Measurements from ENCODE around the gene CKAP2L. TPM values are rescaled to one million over a fixed set of nuclear protein-coding genes. Genes with fewer than 3 reads are reported as not detected.

Gene CKAP2L, protein sequence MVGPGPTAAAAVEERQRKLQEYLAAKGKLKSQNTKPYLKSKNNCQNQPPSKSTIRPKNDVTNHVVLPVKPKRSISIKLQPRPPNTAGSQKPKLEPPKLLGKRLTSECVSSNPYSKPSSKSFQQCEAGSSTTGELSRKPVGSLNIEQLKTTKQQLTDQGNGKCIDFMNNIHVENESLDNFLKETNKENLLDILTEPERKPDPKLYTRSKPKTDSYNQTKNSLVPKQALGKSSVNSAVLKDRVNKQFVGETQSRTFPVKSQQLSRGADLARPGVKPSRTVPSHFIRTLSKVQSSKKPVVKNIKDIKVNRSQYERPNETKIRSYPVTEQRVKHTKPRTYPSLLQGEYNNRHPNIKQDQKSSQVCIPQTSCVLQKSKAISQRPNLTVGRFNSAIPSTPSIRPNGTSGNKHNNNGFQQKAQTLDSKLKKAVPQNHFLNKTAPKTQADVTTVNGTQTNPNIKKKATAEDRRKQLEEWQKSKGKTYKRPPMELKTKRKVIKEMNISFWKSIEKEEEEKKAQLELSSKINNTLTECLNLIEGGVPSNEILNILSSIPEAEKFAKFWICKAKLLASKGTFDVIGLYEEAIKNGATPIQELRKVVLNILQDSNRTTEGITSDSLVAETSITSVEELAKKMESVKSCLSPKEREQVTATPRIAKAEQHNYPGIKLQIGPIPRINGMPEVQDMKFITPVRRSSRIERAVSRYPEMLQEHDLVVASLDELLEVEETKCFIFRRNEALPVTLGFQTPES
- polyA plus RNA-seq (2012; ENCODE audit: missing spikeins), result 13.2 TPM

DNA sequence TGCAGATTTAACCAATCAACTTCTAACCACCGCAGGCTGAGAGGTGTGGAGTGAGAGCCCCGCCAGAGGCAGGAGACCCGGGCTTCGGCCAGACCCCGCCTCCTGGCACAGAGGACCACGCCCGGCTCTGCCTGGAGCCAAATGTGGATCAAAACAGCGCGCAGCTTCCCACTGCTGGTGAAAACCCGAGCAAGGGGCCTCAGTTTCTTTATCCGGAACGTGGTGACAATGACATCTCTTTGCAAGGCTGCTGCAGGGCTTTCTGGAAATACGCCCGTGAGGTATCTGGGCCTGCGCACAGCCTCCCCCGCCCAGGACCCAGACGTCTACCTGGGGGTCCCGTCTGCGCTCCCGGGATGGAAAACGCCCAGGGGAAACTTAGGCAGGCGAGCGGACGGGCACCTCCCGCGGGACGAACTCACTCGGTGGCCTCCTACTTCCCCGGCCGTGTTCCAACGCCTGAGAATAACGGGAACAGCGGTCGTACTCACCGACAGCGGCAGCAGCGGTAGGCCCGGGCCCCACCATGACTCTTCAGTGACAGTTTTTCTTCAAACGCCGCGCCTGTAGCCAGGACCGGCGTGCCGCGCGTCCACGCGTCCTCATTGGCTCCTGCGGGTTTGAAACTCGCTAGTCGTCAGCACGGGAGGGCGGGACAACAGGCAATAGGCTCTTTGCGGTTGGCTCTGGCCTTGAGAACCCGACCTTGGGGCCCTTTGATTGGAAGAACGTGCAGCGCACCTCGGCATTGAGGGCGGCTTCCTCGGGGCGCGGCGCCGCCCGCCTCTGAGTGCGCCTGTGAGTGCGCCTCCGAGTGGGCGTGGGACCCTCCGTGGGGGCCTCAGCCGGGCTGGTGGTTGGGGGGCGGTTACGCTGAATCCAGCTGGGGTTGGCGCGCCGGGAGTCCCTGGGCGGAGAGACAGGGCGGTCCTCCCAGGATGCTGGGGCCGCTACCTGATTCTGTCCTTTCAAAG lies at the start of gene CKAP2L:
Gene CKAP2L, minus strand, starts transcription at position 539 of the 974 bp plus-strand sequence. Its CDS starts 11 bp downstream, at position 528.
- TF ChIP-seq POLR2A (IDR thresholded peaks at IDR 0.05; ENCODE audit: low read depth, low read length), result peak; percentile 4; the same call in 1 of the 2 replicates
- peak; percentile 13; the same call in 1 of the 2 replicates for TF ChIP-seq POLR2AphosphoS5 (IDR thresholded peaks at IDR 0.05; ENCODE audit: low read depth, low read length)
- no peak for TF ChIP-seq TAF1 (IDR thresholded peaks at IDR 0.05; ENCODE audit: borderline replicate concordance, low read depth, low read length)
- FAIRE-seq (peak; percentile 93), DNase-seq (ENCODE audit: insufficient read length) (peak; percentile 92)

DNA sequence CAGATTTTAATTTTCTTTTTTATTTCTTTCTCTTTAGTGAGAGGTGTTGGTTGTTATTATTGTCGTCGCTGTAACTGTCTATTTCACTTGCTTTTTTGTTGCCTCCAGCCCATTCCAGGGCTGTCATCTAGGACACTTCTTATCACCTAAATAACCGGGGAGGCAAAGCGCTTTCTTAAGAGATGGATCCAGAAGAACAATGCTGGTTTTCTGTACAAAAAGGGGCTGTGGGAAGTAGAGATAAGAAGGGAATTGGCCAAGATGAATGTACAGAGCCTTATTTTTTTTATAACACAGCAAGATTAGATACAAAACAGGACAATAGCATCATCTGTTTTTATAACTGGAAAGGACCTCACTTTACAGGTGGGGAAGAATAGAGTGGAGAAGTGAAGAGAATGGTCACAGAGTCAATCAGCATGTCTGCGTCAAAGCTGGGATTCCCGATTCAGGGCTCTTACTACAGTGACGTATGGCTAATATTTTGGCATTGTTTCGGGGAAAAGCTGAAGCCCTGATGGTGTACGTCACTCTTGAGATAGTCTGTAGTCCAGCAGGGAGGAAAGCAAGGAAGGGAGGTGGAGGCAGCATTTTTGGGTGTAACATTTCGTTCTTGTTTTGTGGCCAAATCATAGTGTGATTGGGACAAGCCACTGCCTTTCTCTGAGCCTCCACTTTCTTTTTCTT lies 49.0 kb upstream of the CKAP2L start:
- FAIRE-seq, result no peak
- DNase-seq (ENCODE audit: insufficient read length), result no peak
- TF ChIP-seq TAF1 (IDR thresholded peaks at IDR 0.05; ENCODE audit: borderline replicate concordance, low read depth, low read length), result no peak
- no peak for TF ChIP-seq POLR2AphosphoS5 (IDR thresholded peaks at IDR 0.05; ENCODE audit: low read depth, low read length)
- no peak for TF ChIP-seq POLR2A (IDR thresholded peaks at IDR 0.05; ENCODE audit: low read depth, low read length)

DNA sequence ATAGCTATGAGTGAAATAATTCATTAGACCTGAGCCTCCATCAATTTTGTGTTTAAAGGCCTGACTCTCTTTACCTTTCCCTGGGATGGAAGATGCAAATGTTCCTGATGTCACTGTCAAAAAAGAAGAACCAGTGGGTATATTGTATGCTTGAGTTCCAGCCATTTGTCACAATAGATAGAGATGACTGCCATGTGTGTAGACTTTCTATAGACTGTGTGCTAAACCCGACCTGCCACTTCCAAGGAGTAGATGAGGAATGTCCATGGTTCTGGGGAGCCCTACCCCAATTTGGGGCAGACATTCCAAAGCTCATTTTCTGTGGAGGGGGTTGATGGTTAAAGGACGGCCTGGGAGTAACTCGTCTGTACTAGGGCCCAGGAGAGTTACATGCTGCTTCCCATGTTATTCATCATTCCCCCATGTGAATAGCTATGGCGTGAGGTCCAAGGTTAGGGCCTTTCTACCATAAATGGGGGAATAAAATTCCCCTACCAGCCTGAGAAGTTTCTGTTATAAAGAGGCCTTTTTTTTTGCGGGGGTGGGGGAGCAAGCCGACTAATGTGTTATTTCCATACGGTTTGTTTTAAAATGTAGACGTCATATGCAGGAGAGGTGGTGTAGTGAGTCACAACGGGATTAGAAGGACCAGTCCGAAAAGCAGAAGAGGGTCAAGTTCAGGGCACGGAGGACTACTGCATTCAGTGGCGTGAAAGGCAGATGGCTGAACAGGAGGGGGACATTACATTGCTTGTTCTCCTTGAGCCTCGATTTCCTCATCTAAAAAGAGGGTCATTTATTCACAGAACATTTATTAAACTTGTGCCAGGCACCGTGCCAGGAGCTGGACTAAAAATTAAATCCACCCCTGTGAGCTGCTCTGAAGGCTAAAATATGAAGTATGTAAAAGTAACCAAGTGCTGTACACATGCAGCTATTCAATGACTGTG lies 48.2 kb upstream of the CKAP2L start:
- no peak for TF ChIP-seq POLR2A (IDR thresholded peaks at IDR 0.05; ENCODE audit: low read depth, low read length)
- TF ChIP-seq POLR2AphosphoS5 (IDR thresholded peaks at IDR 0.05; ENCODE audit: low read depth, low read length), result no peak
- TF ChIP-seq TAF1 (IDR thresholded peaks at IDR 0.05; ENCODE audit: borderline replicate concordance, low read depth, low read length), result no peak
- DNase-seq (ENCODE audit: insufficient read length) (no peak), FAIRE-seq (peak; percentile 63)

DNA sequence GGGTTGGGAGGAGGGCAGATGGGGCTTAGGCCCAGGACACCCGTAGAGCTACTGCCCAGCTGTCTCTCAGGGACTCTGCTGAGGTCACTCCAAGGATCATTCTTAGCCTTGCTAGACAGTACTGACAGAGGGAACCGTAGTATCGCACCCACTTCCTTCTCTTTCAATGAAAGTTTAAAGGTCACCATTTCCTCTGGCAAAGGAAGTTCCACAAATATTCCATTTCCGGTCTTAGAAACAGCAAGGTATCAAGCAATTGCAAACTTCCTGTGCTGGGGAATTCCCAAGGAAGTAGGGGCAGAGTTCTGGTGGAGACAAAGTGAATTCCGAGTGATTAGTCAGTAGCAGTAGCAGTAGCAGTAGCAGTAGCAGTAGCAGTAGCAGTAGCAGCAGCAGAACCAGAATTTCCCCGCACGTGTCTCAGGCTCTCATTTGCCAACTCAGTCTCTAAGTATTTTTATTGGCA lies 47.5 kb upstream of the CKAP2L start:
- DNase-seq (ENCODE audit: insufficient read length) (no peak), FAIRE-seq (peak; percentile 74)
- TF ChIP-seq POLR2AphosphoS5 (IDR thresholded peaks at IDR 0.05; ENCODE audit: low read depth, low read length) (no peak; the same call in 1 of the 2 replicates), POLR2A (IDR thresholded peaks at IDR 0.05; ENCODE audit: low read depth, low read length) (0 out of 2 replicates have a peak, but pooled peaks have one; percentile 44), TAF1 (IDR thresholded peaks at IDR 0.05; ENCODE audit: borderline replicate concordance, low read depth, low read length) (no peak)

DNA sequence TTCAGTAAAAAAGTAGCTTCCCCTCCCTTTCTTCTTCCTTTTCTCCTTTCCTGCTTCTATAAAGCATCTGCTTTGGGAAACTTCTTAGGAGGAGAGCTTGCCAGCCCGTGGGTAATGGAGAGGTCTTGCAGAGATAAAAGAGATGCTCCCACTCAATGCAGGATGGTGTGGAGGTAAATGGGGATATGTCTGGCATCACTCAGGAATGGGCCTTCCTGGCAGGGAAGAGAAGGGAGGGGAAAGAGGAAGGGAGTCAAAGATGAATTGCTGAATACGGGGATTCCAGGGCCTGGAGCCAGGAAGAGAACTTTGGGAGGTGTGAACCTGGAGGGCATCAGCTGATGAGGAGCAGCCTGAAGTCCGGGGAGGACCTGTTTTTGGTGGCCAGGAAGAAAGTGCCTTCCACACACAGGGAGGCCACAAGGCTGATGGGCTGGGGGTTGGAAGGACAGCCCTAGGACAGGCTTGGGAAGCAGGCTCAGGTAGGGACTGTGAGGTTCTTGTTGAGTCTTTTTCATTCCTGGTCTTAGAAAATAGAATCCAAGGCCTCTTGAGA lies 46.9 kb upstream of the CKAP2L start:
- FAIRE-seq (no peak), DNase-seq (ENCODE audit: insufficient read length) (no peak)
- no peak for TF ChIP-seq POLR2A (IDR thresholded peaks at IDR 0.05; ENCODE audit: low read depth, low read length)
- no peak for TF ChIP-seq TAF1 (IDR thresholded peaks at IDR 0.05; ENCODE audit: borderline replicate concordance, low read depth, low read length)
- TF ChIP-seq POLR2AphosphoS5 (IDR thresholded peaks at IDR 0.05; ENCODE audit: low read depth, low read length), result no peak

DNA sequence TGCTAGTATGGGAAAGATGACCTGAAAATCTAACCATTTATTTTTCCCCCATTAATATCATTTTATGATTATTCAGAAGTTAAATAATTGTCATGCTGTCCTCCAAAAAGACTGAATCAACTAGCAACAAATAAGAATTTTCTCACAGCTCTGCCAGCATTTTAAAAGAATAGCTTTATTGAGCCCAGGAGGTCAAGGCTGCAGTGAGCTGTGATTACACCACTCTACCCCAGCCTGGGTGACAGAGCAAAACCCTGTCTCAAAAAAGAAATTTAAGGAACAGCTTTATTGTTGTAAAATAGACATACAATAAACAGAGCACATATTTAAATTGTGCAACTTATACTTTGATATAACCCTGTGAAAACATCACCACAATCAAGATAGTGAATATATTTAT lies 44.7 kb upstream of the CKAP2L start:
- DNase-seq (ENCODE audit: insufficient read length) (no peak), FAIRE-seq (no peak)

DNA sequence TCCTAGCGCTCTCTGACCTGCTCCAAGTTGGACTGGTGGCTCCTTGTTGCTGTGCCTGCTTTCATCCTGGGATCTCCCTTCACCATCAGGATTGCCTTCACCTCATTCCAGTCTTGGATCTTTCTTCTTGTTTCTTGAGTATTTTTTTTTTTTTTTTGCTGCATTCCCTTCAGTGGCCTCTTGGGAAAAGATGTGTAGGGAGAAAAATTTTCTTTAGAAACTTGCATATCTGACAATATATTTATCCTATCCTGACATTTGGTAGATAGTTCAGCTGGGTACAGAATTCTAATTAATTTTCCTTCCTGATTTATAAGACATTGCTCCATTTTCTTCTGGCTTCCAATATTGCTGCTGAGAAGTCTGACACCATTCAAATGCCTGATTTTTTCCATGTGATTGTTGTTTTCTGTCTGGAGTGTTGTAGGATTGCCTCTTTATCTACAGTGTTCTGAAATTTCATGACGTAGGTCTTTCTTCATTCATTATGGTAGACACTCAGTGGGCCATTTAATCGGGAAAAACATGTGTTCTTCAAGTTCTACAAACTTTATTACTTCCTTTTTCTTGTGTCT lies 42.9 kb upstream of the CKAP2L start:
- DNase-seq (ENCODE audit: insufficient read length), result no peak
- no peak for FAIRE-seq
- TF ChIP-seq POLR2AphosphoS5 (IDR thresholded peaks at IDR 0.05; ENCODE audit: low read depth, low read length) (no peak), POLR2A (IDR thresholded peaks at IDR 0.05; ENCODE audit: low read depth, low read length) (no peak), TAF1 (IDR thresholded peaks at IDR 0.05; ENCODE audit: borderline replicate concordance, low read depth, low read length) (no peak)

More for the DNA sequence above, 44.7 kb upstream of the CKAP2L start:
- TF ChIP-seq POLR2A (IDR thresholded peaks at IDR 0.05; ENCODE audit: low read depth, low read length) (no peak), TAF1 (IDR thresholded peaks at IDR 0.05; ENCODE audit: borderline replicate concordance, low read depth, low read length) (no peak), POLR2AphosphoS5 (IDR thresholded peaks at IDR 0.05; ENCODE audit: low read depth, low read length) (no peak)

DNA sequence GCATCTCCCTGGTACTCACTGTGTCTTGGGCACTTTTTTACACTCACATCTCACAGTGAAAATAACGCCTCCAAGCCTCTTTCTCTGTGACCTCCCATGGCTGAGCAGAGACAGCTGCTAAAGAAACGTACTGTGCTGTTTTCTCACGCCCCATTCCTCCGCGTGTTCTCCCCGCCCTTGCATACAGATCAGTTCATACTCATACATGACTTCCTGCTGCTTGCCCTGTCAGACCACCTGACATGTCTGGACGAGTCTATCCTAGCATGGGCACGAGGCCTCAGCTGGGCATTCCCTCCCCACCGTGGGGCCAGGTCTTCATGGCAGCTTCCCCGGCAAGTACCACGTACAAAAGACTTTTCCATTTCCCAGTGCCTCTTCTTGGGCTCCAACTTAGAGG lies 41.1 kb upstream of the CKAP2L start:
- FAIRE-seq, result no peak
- no peak for DNase-seq (ENCODE audit: insufficient read length)

More for the DNA sequence above, 41.1 kb upstream of the CKAP2L start:
- no peak for TF ChIP-seq POLR2AphosphoS5 (IDR thresholded peaks at IDR 0.05; ENCODE audit: low read depth, low read length)
- no peak for TF ChIP-seq TAF1 (IDR thresholded peaks at IDR 0.05; ENCODE audit: borderline replicate concordance, low read depth, low read length)
- no peak for TF ChIP-seq POLR2A (IDR thresholded peaks at IDR 0.05; ENCODE audit: low read depth, low read length)

Measured in GM12892 (cell line).